ENCODE measurements around the gene GRIK4.

- TF ChIP-seq CTCF (IDR thresholded peaks at IDR 0.05), result no peak
- no peak for TF ChIP-seq POLR2A (IDR thresholded peaks at IDR 0.05)
These were observed 303.2 kb downstream of the GRIK4 start for GRCh38 chr11:120814531-120815318.
